Tibial nerve (tissue), 4 donors: ENCODE data around the gene EFNA4.

Experiments used
- CTCF ChIP-seq, 5 experiments: fragments of 200-600 bp in 3 of 5; fragments of 450-650 bp in 2 of 5; sonication (generic) in 3 of 5; IDR thresholded peaks; one replicate each; pipeline ENCODE4 v1.5.1; 2016 to 2019; ENCODE audit warnings: antibody characterized with exemption in 5 of 5, mild to moderate bottlenecking in 3 of 5, moderate library complexity in 2 of 5
- EP300 ChIP-seq, 2 donors: sonication (generic); formaldehyde crosslinking; IDR thresholded peaks; one replicate each; pipeline ENCODE4 v1.6.1; 2017; ENCODE audit warnings: antibody characterized with exemption in 2 of 2, mild to moderate bottlenecking in 1 of 2
- POLR2A ChIP-seq, 2 donors: fragments of 450-650 bp; IDR thresholded peaks; one replicate each; pipeline ENCODE4 v1.6.1; 2017; ENCODE audit warnings: antibody characterized with exemption in 2 of 2, mild to moderate bottlenecking in 2 of 2, moderate library complexity in 2 of 2

GRCh38 chr1:155078469-155079209 is 15.1 kb downstream of the EFNA4 start, which contains the start of gene EFNA3:
- TF ChIP-seq CTCF (IDR thresholded peaks at IDR 0.05) (peak in 1 of 5 experiments; percentile 12), POLR2A (IDR thresholded peaks at IDR 0.05) (no peak), EP300 (IDR thresholded peaks at IDR 0.05) (no peak)
